GM20000 (cell line): Measurements from ENCODE around the gene COL5A3.

Experiments
- DNase-seq: peaks from one replicate; pipeline ENCODE4 v3.0.0; 2012; ENCODE audit warnings: low spot score
- TF ChIP-seq, protein P1 (sequence below): IDR thresholded peaks from 2 replicates; pipeline ENCODE4 v1.5.1; 2012; ENCODE audit warnings: mild to moderate bottlenecking, control low read depth; ENCODE audit errors: extremely low read depth, missing control alignments

The COL5A3 gene

DNA sequence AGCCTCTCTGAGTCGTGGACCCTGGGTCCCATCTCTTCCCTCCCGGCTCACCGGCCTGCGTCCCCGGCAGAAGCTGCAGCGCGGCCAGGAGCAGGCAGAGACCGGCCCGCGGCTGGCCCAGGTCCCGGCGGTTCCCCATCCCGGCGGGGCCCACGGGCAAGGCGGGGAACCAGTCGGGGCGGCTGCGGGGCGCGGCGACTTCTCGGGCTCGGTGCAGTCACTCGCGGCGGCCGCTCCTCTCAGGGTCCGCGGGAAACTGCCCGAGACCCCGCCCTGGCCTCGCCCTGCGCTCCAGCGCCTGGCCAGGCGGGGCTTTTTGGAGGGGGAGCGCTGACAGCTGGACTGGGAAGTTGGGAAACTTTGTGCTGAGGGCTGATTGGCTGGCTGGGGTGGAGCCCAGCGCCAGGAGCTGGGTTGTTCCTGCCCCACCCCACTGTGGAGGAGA, at the start of gene COL5A3:
TSS of gene COL5A3 (minus strand) at position 258 of the 445 bp plus-strand sequence. CDS start at position 139, 119 bp downstream.
- TF ChIP-seq, protein P1, sequence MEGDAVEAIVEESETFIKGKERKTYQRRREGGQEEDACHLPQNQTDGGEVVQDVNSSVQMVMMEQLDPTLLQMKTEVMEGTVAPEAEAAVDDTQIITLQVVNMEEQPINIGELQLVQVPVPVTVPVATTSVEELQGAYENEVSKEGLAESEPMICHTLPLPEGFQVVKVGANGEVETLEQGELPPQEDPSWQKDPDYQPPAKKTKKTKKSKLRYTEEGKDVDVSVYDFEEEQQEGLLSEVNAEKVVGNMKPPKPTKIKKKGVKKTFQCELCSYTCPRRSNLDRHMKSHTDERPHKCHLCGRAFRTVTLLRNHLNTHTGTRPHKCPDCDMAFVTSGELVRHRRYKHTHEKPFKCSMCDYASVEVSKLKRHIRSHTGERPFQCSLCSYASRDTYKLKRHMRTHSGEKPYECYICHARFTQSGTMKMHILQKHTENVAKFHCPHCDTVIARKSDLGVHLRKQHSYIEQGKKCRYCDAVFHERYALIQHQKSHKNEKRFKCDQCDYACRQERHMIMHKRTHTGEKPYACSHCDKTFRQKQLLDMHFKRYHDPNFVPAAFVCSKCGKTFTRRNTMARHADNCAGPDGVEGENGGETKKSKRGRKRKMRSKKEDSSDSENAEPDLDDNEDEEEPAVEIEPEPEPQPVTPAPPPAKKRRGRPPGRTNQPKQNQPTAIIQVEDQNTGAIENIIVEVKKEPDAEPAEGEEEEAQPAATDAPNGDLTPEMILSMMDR, result no peak
- DNase-seq, result no peak

DNA sequence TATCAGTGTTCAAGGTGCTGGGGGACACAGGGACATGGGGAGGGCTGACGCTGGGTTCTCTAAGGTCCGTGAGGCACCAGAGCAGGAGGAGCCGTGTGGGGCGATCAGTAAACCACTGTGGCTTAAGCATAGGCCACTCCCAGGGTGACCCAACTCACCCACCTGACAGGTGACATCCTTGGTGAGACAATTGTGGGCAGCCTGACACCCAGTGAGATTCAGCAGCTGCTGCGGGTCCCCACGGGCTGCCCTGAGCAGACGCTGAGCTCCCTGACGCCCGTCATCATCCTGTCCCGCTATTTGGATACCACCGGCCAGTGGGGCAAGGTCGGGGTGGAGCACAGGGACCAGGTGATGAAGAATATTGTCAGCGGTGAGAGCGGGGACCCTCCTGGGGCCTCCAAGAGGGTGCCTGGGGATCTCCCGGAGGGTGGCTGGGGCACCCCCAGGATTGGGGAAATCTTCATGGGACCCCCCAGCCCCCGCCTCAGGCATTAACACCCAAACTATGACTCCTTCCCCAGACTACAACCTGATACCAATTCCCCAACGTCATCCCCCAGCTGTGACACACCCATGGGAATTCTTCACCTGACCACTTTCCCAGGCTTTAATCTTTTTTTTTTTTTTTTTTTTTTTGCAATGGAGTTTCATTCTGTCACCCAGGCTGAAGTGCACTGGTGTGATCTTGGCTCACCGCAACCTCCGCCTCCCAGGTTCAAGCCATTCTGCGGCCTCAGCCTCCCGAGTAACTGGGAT, 42.5 kb upstream of the COL5A3 start:
- no peak for DNase-seq
- TF ChIP-seq, protein P1, result no peak

DNA sequence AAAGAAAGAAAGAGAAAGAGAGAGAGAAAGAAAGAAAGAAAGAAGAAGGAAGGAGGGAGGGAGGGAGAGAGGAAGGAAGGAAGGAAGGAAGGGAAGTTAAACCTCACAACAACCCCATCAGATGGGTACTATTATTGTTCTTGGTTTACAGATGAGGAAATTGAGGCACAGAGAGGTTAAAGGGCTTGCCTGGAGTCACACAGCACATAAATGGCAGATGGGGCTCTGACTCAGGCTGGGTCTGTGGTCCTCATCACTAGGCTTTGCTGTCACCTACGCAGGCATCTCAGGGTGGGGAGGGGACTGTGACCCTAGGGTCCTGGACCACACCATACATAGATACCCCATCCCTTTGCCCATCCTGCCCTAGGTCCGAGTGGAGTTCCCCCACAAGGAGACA, 39.3 kb upstream of the COL5A3 start:
- DNase-seq, result no peak
- TF ChIP-seq, protein P1, result no peak

DNA sequence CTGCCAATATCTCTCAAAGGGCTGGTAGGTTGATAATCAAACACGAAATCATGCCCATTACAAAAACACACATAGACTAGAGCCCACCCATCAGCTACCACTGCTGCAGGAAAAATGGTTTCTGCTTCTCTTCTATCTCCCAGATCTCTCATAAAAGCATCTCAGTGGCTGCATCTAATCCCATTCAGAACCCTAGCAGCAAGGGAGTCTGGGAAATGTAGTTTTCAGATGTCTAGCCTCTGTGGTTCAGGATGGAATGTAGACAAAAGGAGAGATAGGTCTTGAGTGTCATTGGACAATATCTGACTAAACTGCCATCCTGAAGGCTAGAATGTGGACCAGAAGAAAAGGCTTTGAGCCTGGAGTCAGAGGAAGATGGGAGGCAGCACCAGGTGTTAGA, 35.1 kb upstream of the COL5A3 start:
- DNase-seq, result no peak
- TF ChIP-seq, protein P1, result no peak

DNA sequence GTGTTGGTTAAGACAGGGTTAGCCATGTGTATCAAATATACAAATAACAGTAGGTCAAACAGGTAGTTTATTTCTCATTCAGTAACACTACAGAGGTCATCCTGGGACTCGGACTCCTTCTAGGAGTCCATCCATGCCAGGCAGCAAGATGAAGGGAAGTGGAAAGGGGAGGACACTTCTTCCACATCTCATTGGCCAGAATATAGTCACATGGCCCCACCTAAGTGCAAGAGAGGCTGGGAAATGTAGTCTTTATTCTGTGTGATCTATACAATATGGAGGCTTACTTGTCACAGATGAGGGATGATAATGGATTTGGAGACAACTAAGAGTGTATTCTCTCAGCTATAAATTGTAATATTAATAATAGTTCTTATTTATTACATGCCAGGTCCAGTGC, 34.1 kb upstream of the COL5A3 start:
- no peak for DNase-seq
- TF ChIP-seq, protein P1, result no peak

DNA sequence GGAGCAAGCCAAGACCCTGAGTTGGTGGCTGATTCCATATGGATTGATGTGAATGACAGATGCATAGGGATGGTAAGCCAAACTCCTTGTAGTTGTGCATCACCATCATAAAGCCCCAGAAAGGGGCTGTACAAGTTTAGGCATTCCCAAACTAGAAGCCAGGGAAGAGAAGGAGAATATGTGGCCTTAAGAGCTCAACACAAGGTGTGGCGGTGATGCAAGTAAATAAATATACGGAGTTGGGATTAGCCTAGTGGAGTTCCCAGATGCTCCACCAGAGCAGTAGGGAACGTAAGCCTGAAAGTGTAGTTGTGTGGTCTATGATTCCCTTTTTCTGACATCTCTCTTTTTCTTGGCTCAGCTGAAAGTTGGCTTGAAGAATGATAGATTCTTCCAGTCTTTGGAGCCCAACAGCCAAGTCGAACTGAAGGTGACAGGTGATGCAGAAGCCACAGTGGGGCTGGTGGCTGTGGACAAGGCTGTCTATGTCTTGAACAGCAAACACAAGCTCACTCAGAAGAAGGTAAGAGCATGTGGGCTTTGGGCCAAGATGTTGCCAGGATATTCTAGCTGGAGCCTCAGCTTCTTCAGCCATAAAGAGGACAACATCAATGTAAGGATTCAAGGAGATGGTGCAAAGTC, 33.1 kb upstream of the COL5A3 start:
- TF ChIP-seq, protein P1, result no peak

DNA sequence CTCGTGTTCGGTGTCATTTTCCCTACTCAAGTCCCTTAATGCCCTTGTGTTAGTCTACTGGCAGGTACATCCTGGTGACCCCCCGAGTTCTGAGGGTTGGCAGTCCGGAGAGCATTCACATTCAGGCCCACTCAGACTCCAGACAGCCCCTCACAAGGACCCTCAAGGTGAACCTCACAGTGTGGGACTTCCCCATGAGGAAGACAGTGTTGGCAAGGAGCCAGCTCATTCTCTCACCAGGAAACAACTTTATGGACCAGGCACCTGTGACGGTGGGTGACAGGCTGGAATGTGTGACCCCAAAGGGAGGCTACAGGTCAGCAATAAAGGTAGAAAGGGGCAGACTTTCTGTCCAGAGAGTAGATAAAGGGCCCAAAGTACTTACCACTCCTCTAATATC, 27.5 kb upstream of the COL5A3 start:
- TF ChIP-seq, protein P1, result no peak

More for the DNA sequence above, 33.1 kb upstream of the COL5A3 start:
- no peak for DNase-seq

More for the DNA sequence above, 27.5 kb upstream of the COL5A3 start:
- DNase-seq, result no peak
